Ovary (tissue), 9 donors: ENCODE measurements around the gene NIPBL. TPM values are rescaled to one million over a fixed set of nuclear protein-coding genes. Genes with fewer than 3 reads are reported as not detected.
"Not testable (repeated sequence)": the region's sequence is repeated elsewhere in the genome, so short reads cannot be mapped to it uniquely, and the experiment has no call there.

ENCODE experiments used
- DNase-seq, 5 donors: peaks; one replicate each; pipeline ENCODE4 v3.0.0-alpha.2; 2019 to 2020
- H3K27ac ChIP-seq, 2 donors: fragments of 200-600 bp; one replicate each; pipeline versions ENCODE4 v1.5.1 to v1.8.0; 2019 to 2022
- H3K27me3 ChIP-seq: fragments of 200-600 bp; one replicate; pipeline ENCODE4 v1.8.0; 2022
- H3K36me3 ChIP-seq: fragments of 200-600 bp; sonication (generic); one replicate; pipeline ENCODE4 v1.5.1; 2019
- H3K4me1 ChIP-seq: one replicate; pipeline ENCODE4 v1.8.1; 2013; ENCODE audit warnings: mild to moderate bottlenecking, moderate library complexity; ENCODE audit not compliant: insufficient read depth
- H3K4me3 ChIP-seq: fragments of 200-600 bp; sonication (generic); one replicate; pipeline ENCODE4 v1.5.1; 2017
- H3K9me3 ChIP-seq, 2 donors: fragments of 200-600 bp in 1 of 2; sonication (generic) in 1 of 2; one replicate each; pipeline versions ENCODE4 v1.5.1 to v1.8.1; 2013 to 2019; ENCODE audit warnings: mild to moderate bottlenecking in 1 of 2, moderate library complexity in 1 of 2
- EP300 ChIP-seq: sonication (generic); formaldehyde crosslinking; IDR thresholded peaks from one replicate; pipeline ENCODE4 v1.6.1; 2017; ENCODE audit warnings: antibody characterized with exemption
- POLR2A ChIP-seq: fragments of 450-650 bp; IDR thresholded peaks from one replicate; pipeline ENCODE4 v1.6.1; 2017; ENCODE audit warnings: antibody characterized with exemption, mild to moderate bottlenecking, moderate library complexity
- WGBS, 3 donors: extraction: QIAGEN DNeasy Blood & Tissue Kit in 1 of 3; methylation state at CpG; one replicate each; pipeline versions ENCODE4 v1.1.5 to v1.1.7; 2013 to 2017; 5-methylcytosine and 5-hydroxymethylcytosine counted together
- intact Hi-C, 4 donors: fragments of 100-400 bp; cut with DNase I; formaldehyde crosslinking; loops; one replicate each; pipeline versions ENCODE4 v1.11.0 to v1.15.1; 2022 to 2023
- polyA plus RNA-seq, 2 donors: library from polyadenylated mRNA; stranded (reverse); fragments of 200-250 nt in 1 of 2; fragments of 350-450 nt in 1 of 2; fragmentation: Illumina TruSeq in 1 of 2; extraction: RNeasy Lipid Tissue Mini Kit (QIAGEN cat#74804) in 1 of 2; gene quantifications; one replicate each; pipeline ENCODE4 v1.2.3, GENCODE V29; 2013 to 2014
- total RNA-seq, 7 donors: library from RNA; depleted of rRNA in 2 of 7; stranded (reverse); fragments of >200 nt in 2 of 7; fragmentation: NEBNext Ultra II Directional in 3 of 7; extraction: Animal tissue kit (Norgen Biotek cat#: 25700) in 3 of 7; gene quantifications; one replicate each; pipeline versions ENCODE4 v1.1.0 to v1.2.4, GENCODE V29; 2016 to 2023
- TF ChIP-seq, protein P1 (sequence below), 3 donors: fragments of 450-650 bp in 2 of 3; fragments of 200-600 bp in 1 of 3; IDR thresholded peaks; one replicate each; pipeline versions ENCODE4 v1.5.1 to v1.8.0; 2016 to 2022; ENCODE audit warnings: antibody characterized with exemption in 3 of 3, mild to moderate bottlenecking in 1 of 3
- donor health status: DM: no; HTN: no; CAD: no; lungs with moderate emphysema.
- donor health status: DM: no; HTN: no; CAD: no.
- donor health status: Bipolar disorder and iron deficiency.
- donor health status: DM: yes; HTN: yes; CAD: no.
- donor health status: DM: no; HTN: no; CAD: no.
- donor health status: DM: yes; HTN: yes; CAD: no.

The NIPBL gene
- total and polyA plus RNA-seq, 9 donors: 20.8 to 73.1 (median 61.7) TPM

DNA sequence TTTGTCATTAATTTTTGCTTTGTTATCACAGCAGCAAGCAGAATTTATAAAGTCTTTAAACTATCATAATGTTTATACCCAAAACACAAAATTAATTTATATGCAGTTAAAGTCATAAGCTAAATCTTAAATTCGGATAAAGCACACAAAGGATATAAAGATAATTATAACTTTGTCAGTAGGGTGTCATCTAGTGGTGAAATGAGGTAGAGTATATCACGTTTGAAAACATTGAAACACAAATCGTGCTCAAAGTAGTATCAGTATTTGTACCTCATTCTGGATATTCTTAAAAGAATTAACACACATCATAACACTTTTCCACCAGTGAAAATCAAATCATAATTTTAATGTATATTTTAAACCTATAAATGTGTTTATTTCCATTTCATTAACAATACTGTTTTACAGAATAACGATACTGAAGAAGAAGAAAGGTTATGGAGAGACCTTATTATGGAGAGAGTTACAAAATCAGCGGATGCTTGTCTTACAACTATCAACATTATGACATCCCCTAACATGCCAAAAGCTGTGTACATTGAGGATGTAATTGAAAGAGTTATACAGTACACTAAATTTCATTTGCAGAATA is 129.5 kb downstream of the NIPBL start:
- H3K4me1 ChIP-seq: no peaks in the 10 kb centered on the region
- intact Hi-C loops: loop anchor here in 2 of 4 donors (10.0 kb wide), 2 partner anchors 261 to 271 kb away; no protein-coding TSS in a partner anchor

DNA sequence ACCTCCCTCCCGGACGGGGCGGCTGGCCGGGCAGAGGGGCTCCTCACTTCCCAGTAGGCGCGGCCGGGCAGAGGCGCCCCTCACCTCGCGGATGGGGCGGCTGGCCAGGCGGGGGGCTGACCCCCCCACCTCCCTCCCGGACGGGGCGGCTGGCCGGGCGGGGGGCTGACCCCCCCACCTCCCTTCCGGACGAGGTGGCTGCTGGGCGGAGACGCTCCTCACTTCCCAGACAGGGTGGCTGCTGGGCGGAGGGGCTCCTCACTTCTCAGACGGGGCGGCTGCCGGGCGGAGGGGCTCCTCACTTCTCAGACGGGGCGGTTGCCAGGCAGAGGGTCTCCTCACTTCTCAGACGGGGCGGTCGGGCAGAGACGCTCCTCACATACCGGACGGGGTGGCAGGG is 136.6 kb downstream of the NIPBL start:
- 97 to 100% (median 97%) methylated on average over 4 to 29 of the region's 34 CpGs for WGBS, 3 donors
- H3K36me3 ChIP-seq, H3K27me3 ChIP-seq, H3K4me1 ChIP-seq, DNase-seq, intact Hi-C loops, H3K4me3 ChIP-seq, H3K9me3 ChIP-seq, H3K27ac ChIP-seq: not testable (repeated sequence)

More for the DNA sequence above, 129.5 kb downstream of the NIPBL start:
- no peak overlapping the region for H3K27ac ChIP-seq
- H3K4me3 ChIP-seq: no peak overlapping the region
- 37 to 40% (median 39%) methylated on average over 5 of the region's 5 CpGs for WGBS, 3 donors
- no peaks in the 10 kb centered on the region for H3K27me3 ChIP-seq
- no peaks in the 10 kb centered on the region for H3K9me3 ChIP-seq
- TF ChIP-seq, protein P1, sequence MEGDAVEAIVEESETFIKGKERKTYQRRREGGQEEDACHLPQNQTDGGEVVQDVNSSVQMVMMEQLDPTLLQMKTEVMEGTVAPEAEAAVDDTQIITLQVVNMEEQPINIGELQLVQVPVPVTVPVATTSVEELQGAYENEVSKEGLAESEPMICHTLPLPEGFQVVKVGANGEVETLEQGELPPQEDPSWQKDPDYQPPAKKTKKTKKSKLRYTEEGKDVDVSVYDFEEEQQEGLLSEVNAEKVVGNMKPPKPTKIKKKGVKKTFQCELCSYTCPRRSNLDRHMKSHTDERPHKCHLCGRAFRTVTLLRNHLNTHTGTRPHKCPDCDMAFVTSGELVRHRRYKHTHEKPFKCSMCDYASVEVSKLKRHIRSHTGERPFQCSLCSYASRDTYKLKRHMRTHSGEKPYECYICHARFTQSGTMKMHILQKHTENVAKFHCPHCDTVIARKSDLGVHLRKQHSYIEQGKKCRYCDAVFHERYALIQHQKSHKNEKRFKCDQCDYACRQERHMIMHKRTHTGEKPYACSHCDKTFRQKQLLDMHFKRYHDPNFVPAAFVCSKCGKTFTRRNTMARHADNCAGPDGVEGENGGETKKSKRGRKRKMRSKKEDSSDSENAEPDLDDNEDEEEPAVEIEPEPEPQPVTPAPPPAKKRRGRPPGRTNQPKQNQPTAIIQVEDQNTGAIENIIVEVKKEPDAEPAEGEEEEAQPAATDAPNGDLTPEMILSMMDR (IDR thresholded peaks at IDR 0.05): peak; percentile 28 to 58 (median 31)
- no peak for TF ChIP-seq POLR2A
- TF ChIP-seq EP300: no peak
- DNase-seq: no peak
- H3K36me3 ChIP-seq: no peaks in the 10 kb centered on the region

DNA sequence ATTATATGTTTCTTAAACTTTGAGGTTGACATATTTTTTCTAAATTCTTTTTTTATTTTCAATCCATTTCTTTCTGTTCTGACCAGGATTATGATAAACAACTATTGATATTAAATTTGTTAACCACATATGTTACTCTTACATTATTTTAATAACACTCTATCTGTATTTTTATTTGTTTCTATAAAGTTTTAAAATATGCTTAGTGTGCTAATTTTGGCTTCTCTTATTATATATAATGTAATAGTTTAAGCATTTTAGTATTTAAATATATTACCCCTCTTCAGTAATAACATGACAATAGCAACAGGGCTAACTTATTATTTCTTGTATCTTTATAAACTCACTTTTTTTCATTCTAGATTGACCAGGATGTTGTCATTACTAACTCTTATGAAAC is 137.8 kb downstream of the NIPBL start:
- Histone ChIP-seq H3K4me1 (no peaks in the 10 kb centered on the region), H3K9me3 (no peaks in the 10 kb centered on the region), H3K27ac (no peak overlapping the region), H3K36me3 (no peaks in the 10 kb centered on the region), H3K27me3 (no peaks in the 10 kb centered on the region), H3K4me3 (no peak overlapping the region)
- TF ChIP-seq, protein P1 (IDR thresholded peaks at IDR 0.05): no peak
- no peak for TF ChIP-seq EP300
- no peak for TF ChIP-seq POLR2A
- no peak for DNase-seq
- intact Hi-C loops: no loop called here

DNA sequence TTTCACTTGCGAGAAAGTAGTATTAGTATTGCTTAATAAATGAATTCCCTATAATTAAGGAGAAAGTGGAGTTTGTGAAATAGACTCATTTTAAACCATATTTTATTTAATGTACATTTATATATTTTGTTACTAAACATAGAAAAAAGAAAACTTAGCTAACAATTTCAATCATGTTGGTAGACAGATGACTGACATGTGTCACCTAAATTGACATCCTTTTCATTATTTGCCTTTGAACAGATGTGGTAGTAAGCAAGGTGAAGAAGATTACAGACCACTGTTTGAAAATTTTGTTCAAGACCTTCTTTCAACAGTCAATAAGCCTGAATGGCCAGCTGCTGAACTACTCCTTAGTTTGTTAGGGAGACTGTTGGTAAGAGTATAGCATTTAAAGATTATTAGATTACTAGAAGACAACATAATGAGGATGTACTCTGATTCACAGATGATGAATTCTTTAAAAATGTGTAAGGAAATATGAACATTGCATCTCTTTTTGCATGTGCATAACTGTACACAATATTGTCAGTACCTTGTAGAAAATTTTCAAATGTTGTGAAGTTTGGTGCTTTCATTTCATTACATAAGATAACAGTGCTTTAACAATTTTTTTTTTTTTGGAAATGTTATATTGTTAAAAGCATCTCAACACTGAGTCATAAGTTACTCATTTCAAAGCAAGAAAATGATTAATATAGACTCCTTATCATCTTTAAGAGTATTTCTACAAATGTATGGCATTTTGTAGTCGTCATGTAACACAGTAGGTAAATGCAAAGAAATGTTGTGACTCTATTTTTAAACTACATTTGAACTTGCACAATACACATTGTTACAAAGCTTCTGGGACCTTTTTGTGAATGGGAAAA is 139.5 kb downstream of the NIPBL start:
- Histone ChIP-seq H3K36me3 (no peaks in the 10 kb centered on the region), H3K9me3 (no peaks in the 10 kb centered on the region), H3K27me3 (no peaks in the 10 kb centered on the region), H3K4me1 (no peaks in the 10 kb centered on the region), H3K27ac (no peak overlapping the region), H3K4me3 (no peak overlapping the region)
- no peak for TF ChIP-seq POLR2A
- TF ChIP-seq, protein P1 (IDR thresholded peaks at IDR 0.05): no peak
- no peak for TF ChIP-seq EP300
- intact Hi-C loops: no loop called here
- no peak for DNase-seq
- 92 to 93% (median 93%) methylated on average over 2 of the region's 2 CpGs for WGBS, 3 donors

DNA sequence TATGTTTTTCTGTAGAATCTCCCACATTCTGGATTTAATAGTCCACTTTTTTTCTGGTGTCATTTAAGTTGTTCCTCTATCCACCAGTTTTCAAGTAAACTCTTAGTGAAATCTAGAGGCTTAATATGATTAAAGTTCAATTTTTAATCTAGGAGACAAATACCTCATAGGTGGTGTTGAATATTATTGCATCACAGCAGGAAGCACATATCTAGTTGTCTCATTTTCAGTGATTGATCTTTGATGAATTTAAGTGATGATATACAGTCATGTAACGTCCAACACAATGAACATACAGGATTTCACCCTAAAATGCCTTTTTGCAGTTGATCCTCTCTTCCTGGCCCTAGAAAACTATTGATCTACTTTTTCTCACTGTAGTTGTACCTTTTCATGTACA is 152.3 kb downstream of the NIPBL start:
- 84 to 97% (median 93%) methylated on average over 1 of the region's 1 CpG for WGBS, 3 donors
- TF ChIP-seq POLR2A (no peak), EP300 (no peak)
- TF ChIP-seq, protein P1 (IDR thresholded peaks at IDR 0.05): no peak
- intact Hi-C loops: no loop called here
- H3K4me1 ChIP-seq: no peaks in the 10 kb centered on the region
- H3K27ac ChIP-seq: no peak overlapping the region
- no peak for DNase-seq
- no peaks in the 10 kb centered on the region for H3K9me3 ChIP-seq
- no peaks in the 10 kb centered on the region for H3K36me3 ChIP-seq
- H3K27me3 ChIP-seq: no peaks in the 10 kb centered on the region
- no peak overlapping the region for H3K4me3 ChIP-seq
